ENCODE results near the gene TRMT2A. TPM values are rescaled to one million over a fixed set of nuclear protein-coding genes. Genes with fewer than 3 reads are reported as not detected.

TRMT2A gene
- total RNA-seq, 1 donor: 45.3 TPM

- TF ChIP-seq CTCF (IDR thresholded peaks at IDR 0.05; ENCODE audit: insufficient read depth, low read depth, low read length): no peak
- no peak for DNase-seq (ENCODE audit: low read depth)
- no peak overlapping the region for H3K4me3 ChIP-seq (ENCODE audit: low read depth, low read length)
These were observed 31.4 kb upstream of the TRMT2A start for GRCh38 chr22:20148414-20148813.

GRCh38 chr22:20147237-20147988 lies 30.4 kb upstream of the TRMT2A start:
- no peak for TF ChIP-seq CTCF (IDR thresholded peaks at IDR 0.05; ENCODE audit: insufficient read depth, low read depth, low read length)
- H3K4me3 ChIP-seq (ENCODE audit: low read depth, low read length): no peak overlapping the region
- DNase-seq (ENCODE audit: low read depth): no peak

- no peak for TF ChIP-seq CTCF (IDR thresholded peaks at IDR 0.05; ENCODE audit: insufficient read depth, low read depth, low read length)
- no peak for DNase-seq (ENCODE audit: low read depth)
These were observed 29.8 kb upstream of the TRMT2A start for GRCh38 chr22:20146777-20147176.

GRCh38 chr22:20145832-20146223 lies 28.8 kb upstream of the TRMT2A start:
- no peak for TF ChIP-seq CTCF (IDR thresholded peaks at IDR 0.05; ENCODE audit: insufficient read depth, low read depth, low read length)
- no peak overlapping the region for H3K4me3 ChIP-seq (ENCODE audit: low read depth, low read length)
- DNase-seq (ENCODE audit: low read depth): no peak

More at GRCh38 chr22:20146777-20147176, 29.8 kb upstream of the TRMT2A start:
- no peak overlapping the region for H3K4me3 ChIP-seq (ENCODE audit: low read depth, low read length)

- DNase-seq (ENCODE audit: low read depth): no peak
- H3K4me3 ChIP-seq (ENCODE audit: low read depth, low read length): no peak overlapping the region
- TF ChIP-seq CTCF (IDR thresholded peaks at IDR 0.05; ENCODE audit: insufficient read depth, low read depth, low read length): no peak
These were observed 28.3 kb upstream of the TRMT2A start for GRCh38 chr22:20145206-20145831.

- no peak for TF ChIP-seq CTCF (IDR thresholded peaks at IDR 0.05; ENCODE audit: insufficient read depth, low read depth, low read length)
- H3K4me3 ChIP-seq (ENCODE audit: low read depth, low read length): no peak overlapping the region
- no peak for DNase-seq (ENCODE audit: low read depth)
These were observed 27.0 kb upstream of the TRMT2A start for GRCh38 chr22:20143883-20144665.
